Suppressor macrophage treated with lipopolysaccharide for 1 hour (primary cell): Measurements from ENCODE around the gene KIAA1671.
A peak's percentile ranks its signal among the peaks of the same experiment; 100 is the strongest.
"Not testable (repeated sequence)": the region's sequence is repeated elsewhere in the genome, so short reads cannot be mapped to it uniquely, and the experiment has no call there.

Experiments used
- DNase-seq, 3 donors: peaks; one replicate each; pipeline ENCODE4 v3.0.0-alpha.2; 2020 to 2022

Gene KIAA1671

GRCh38 chr22:25176799-25177198, 224.3 kb downstream of the KIAA1671 start:
- no peak for DNase-seq

- no peak for DNase-seq
These were observed 224.7 kb downstream of the KIAA1671 start for GRCh38 chr22:25177226-25177625.

GRCh38 chr22:25177895-25178294, 225.4 kb downstream of the KIAA1671 start:
- DNase-seq: no peak

GRCh38 chr22:25178348-25178747, 225.8 kb downstream of the KIAA1671 start:
- not testable (repeated sequence) for DNase-seq

GRCh38 chr22:25178869-25179631, 226.5 kb downstream of the KIAA1671 start:
- DNase-seq: not testable (repeated sequence)

- DNase-seq: peak in 2 of 3 donors; percentile 8 to 21
These were observed 229.9 kb downstream of the KIAA1671 start for GRCh38 chr22:25182131-25183110.

- no peak for DNase-seq
These were observed 231.6 kb downstream of the KIAA1671 start for GRCh38 chr22:25183949-25184619.

- DNase-seq: no peak
These were observed 233.6 kb downstream of the KIAA1671 start for GRCh38 chr22:25186140-25186539.

- DNase-seq: no peak
These were observed 235.0 kb downstream of the KIAA1671 start for GRCh38 chr22:25187469-25187868.

- DNase-seq: no peak
These were observed 239.9 kb downstream of the KIAA1671 start for GRCh38 chr22:25192406-25192805.

- DNase-seq: no peak
These were observed 240.6 kb downstream of the KIAA1671 start for GRCh38 chr22:25193130-25193529.

GRCh38 chr22:25193548-25193947, 241.0 kb downstream of the KIAA1671 start:
- no peak for DNase-seq

GRCh38 chr22:25196326-25196725, 243.8 kb downstream of the KIAA1671 start:
- DNase-seq: no peak

- DNase-seq: no peak
These were observed 244.8 kb downstream of the KIAA1671 start for GRCh38 chr22:25197340-25197739.

GRCh38 chr22:25199731-25200520, 247.4 kb downstream of the KIAA1671 start, which contains the start of gene CRYBB3:
Gene CRYBB3, plus strand, starts transcription at chr22:25199858. Its CDS starts 1,539 bp downstream, at chr22:25201397.
- no peak for DNase-seq

- DNase-seq: no peak
These were observed 248.5 kb downstream of the KIAA1671 start for GRCh38 chr22:25200967-25201366.

GRCh38 chr22:25201557-25202273, 249.2 kb downstream of the KIAA1671 start:
- no peak for DNase-seq

- DNase-seq: peak; percentile 63 to 74 (median 72)
These were observed 249.9 kb downstream of the KIAA1671 start for GRCh38 chr22:25202290-25202921.

GRCh38 chr22:25203082-25203481, 250.6 kb downstream of the KIAA1671 start:
- DNase-seq: no peak

GRCh38 chr22:25204547-25204946, 252.0 kb downstream of the KIAA1671 start:
- DNase-seq: not testable (repeated sequence)

GRCh38 chr22:25205847-25206246, 253.3 kb downstream of the KIAA1671 start:
- no peak for DNase-seq
